Stimulated activated memory B cell treated with anti-CD40 and anti-IgM and Interleukin-4, amounts not matched to agents 10 μg/mL and 1 μg/mL and 100 μg/mL, for 72 hours (primary cell): ENCODE results near the gene MRGPRD.

Experiments
- ATAC-seq: fragments of 150-1000 bp; cut with Tn5 transposase; 2 replicates; pipeline ENCODE4 v1.10.0; 2021
- H3K27ac Mint-ChIP-seq: one replicate; pipeline ENCODE4 v1.8.0; 2022; ENCODE audit warnings: mild to moderate bottlenecking, mixed read lengths
- H3K27me3 Mint-ChIP-seq: one replicate; pipeline ENCODE4 v1.8.0; 2022; ENCODE audit warnings: mixed read lengths
- H3K36me3 Mint-ChIP-seq: one replicate; pipeline ENCODE4 v1.8.0; 2022; ENCODE audit warnings: mixed read lengths
- H3K4me1 Mint-ChIP-seq: one replicate; pipeline ENCODE4 v1.8.0; 2022; ENCODE audit warnings: mixed read lengths
- H3K4me3 Mint-ChIP-seq: one replicate; pipeline ENCODE4 v1.8.0; 2022; ENCODE audit warnings: mild to moderate bottlenecking, moderate library complexity, mixed read lengths
- H3K9me3 Mint-ChIP-seq: one replicate; pipeline ENCODE4 v1.8.0; 2022; ENCODE audit warnings: mixed read lengths

MRGPRD gene

GRCh38 chr11:68970921-68971636 is 9.7 kb downstream of the MRGPRD start:
- Mint-ChIP-seq H3K27me3 (peaks cover 17% of the 10 kb centered on the region), H3K9me3 (peaks cover 6% of the 10 kb centered on the region), H3K4me3 (no peak overlapping the region), H3K36me3 (no peaks in the 10 kb centered on the region), H3K27ac (no peak overlapping the region), H3K4me1 (peaks cover 5% of the 10 kb centered on the region)
- no peak for ATAC-seq

DNA sequence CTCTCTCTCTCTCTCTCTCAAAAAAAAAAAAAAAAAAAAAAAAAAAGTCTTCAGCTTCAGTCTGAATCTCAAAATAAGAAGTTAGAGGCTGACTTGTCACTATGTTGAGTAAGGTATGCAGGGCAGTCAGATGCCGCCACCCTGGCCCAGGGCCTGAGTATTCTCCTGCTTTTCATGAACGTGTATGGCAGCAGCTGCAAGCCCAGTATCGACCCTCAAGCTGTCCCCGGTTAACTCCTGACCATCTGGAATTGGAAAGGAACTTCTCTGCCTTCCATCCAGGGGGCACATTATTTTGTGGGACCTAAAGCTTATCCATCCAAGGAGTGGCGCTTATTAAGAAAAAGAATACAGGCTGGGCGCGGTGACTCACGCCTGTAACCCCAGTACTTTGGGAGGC is 11.4 kb downstream of the MRGPRD start:
- H3K27ac Mint-ChIP-seq, result no peak overlapping the region
- peaks cover 17% of the 10 kb centered on the region for H3K27me3 Mint-ChIP-seq
- H3K9me3 Mint-ChIP-seq, result peaks cover 3% of the 10 kb centered on the region
- no peaks in the 10 kb centered on the region for H3K4me1 Mint-ChIP-seq
- ATAC-seq, result no peak
- no peak overlapping the region for H3K4me3 Mint-ChIP-seq
- H3K36me3 Mint-ChIP-seq, result no peaks in the 10 kb centered on the region

DNA sequence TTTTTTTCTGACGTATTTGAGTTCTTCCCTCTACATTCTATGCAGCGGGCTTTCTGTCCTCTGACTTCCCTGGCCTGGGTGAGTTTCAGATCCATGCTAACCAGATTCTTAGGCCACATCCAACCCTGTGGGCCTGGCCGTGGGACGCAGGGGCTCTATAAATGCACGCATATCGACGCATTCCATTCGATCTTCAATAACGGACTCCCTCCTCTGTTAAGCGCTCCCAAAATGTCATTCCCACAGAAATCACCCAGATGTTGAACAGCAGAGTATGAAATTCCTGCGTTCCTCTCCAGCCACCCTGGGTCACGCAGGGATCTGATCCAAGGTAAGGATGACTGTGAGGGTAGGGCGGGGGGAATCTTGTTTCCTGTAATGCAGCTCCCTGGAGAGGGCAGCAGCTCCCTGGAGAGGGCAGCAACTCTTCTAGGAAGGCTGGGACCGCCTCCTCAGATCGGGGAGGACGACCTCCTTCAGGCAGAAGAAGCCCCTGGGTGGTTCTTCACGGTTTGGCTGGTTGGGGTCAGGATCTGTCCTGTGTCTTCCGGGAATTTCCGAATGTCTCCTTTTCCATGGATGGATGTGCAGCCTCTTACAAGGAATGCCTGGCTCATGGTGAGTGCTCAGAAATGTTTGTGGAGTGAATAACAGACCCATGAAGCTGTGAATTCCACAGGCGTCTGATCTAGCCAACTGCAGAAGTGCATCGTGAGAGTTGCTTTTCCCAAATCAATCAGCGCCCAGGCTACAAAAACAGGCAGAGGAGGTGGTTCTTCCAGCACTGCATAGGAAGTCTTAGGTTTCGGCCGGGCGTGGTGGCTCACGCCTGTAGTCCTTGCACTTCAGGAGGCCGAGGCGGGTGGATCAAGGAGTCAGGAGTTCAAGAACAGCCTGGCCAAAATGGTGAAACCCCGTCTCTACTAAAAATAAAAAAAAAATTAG is 12.2 kb downstream of the MRGPRD start:
- Mint-ChIP-seq H3K9me3 (peaks cover 8% of the 10 kb centered on the region), H3K36me3 (no peaks in the 10 kb centered on the region), H3K4me3 (no peak overlapping the region), H3K27ac (no peak overlapping the region), H3K27me3 (peaks cover 17% of the 10 kb centered on the region), H3K4me1 (no peaks in the 10 kb centered on the region)
- no peak for ATAC-seq

GRCh38 chr11:68966894-68967780 is 13.6 kb downstream of the MRGPRD start:
- Mint-ChIP-seq H3K4me1 (peaks cover 7% of the 10 kb centered on the region), H3K27me3 (peaks cover 18% of the 10 kb centered on the region), H3K27ac (no peak overlapping the region), H3K36me3 (no peaks in the 10 kb centered on the region), H3K9me3 (peaks cover 8% of the 10 kb centered on the region), H3K4me3 (no peak overlapping the region)
- no peak for ATAC-seq

GRCh38 chr11:68965901-68966853 is 14.6 kb downstream of the MRGPRD start:
- ATAC-seq, result no peak
- Mint-ChIP-seq H3K27me3 (peaks cover 28% of the 10 kb centered on the region), H3K27ac (no peak overlapping the region), H3K4me1 (peaks cover 7% of the 10 kb centered on the region), H3K9me3 (peaks cover 6% of the 10 kb centered on the region), H3K36me3 (no peaks in the 10 kb centered on the region), H3K4me3 (no peak overlapping the region)

GRCh38 chr11:68963779-68964178 is 17.0 kb downstream of the MRGPRD start:
- Mint-ChIP-seq H3K4me3 (no peak overlapping the region), H3K27me3 (peaks cover 40% of the 10 kb centered on the region)

GRCh38 chr11:68962527-68963250 is 18.1 kb downstream of the MRGPRD start:
- H3K4me3 Mint-ChIP-seq, result no peak overlapping the region
- ATAC-seq, result peak; percentile 69
- H3K9me3 Mint-ChIP-seq, result peaks cover 5% of the 10 kb centered on the region
- H3K27me3 Mint-ChIP-seq, result peaks cover 35% of the 10 kb centered on the region
- H3K36me3 Mint-ChIP-seq, result no peaks in the 10 kb centered on the region
- no peak overlapping the region for H3K27ac Mint-ChIP-seq
- peaks cover 7% of the 10 kb centered on the region for H3K4me1 Mint-ChIP-seq

More at GRCh38 chr11:68963779-68964178, 17.0 kb downstream of the MRGPRD start:
- no peak overlapping the region for H3K27ac Mint-ChIP-seq
- no peak for ATAC-seq
- H3K4me1 Mint-ChIP-seq, result peaks cover 7% of the 10 kb centered on the region
- H3K36me3 Mint-ChIP-seq, result no peaks in the 10 kb centered on the region
- peaks cover 5% of the 10 kb centered on the region for H3K9me3 Mint-ChIP-seq

GRCh38 chr11:68961245-68961644 is 19.5 kb downstream of the MRGPRD start:
- peaks cover 5% of the 10 kb centered on the region for H3K9me3 Mint-ChIP-seq
- H3K27ac Mint-ChIP-seq, result no peak overlapping the region
- ATAC-seq, result no peak
- peaks cover 45% of the 10 kb centered on the region for H3K27me3 Mint-ChIP-seq
- no peak overlapping the region for H3K4me3 Mint-ChIP-seq
- no peaks in the 10 kb centered on the region for H3K36me3 Mint-ChIP-seq
- H3K4me1 Mint-ChIP-seq, result peaks cover 13% of the 10 kb centered on the region

DNA sequence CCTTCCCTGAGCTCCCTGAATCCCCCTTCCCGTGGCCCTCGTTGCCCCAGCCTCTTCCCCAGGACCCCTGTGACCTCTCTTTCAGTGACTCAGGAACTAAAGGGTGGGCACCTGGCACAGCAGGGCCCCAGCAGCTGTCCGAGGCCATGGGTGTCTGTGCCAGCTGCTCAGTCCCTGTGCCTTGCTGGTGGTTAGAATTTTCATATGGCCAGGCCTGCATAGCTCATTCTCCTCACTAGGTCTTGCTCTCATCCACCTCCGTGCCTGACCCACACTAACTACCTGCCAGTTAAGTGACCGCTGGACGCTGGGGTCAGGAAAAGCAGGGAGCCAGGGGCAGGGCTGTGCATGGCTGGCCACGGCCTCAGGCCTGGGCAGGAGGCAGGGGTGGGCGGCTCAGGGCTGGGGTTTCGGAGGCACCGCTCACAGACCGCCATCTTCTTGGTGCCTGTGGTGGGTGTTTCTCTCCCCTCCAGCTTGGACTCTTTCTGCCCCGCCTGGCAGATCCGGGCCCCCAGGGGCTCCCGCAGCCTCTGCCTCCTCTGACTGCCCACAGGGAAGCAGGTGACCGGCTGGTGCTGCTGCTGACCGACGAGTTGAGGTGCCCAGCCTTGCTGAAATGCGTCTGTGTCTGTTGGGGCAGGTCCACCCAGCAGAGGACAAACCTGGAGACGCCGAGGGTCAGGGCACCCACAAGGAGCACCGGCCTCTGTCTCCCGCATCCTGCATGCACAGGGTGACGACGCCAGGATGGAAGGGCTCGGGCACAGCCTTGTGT is 20.3 kb downstream of the MRGPRD start:
- no peak for ATAC-seq
- Mint-ChIP-seq H3K36me3 (no peaks in the 10 kb centered on the region), H3K9me3 (peaks cover 5% of the 10 kb centered on the region), H3K4me3 (no peak overlapping the region), H3K4me1 (peaks cover 18% of the 10 kb centered on the region), H3K27me3 (peaks cover 50% of the 10 kb centered on the region), H3K27ac (no peak overlapping the region)

GRCh38 chr11:68959465-68960293 is 21.1 kb downstream of the MRGPRD start:
- Mint-ChIP-seq H3K4me3 (no peak overlapping the region), H3K27me3 (peaks cover 53% of the 10 kb centered on the region), H3K36me3 (no peaks in the 10 kb centered on the region), H3K27ac (no peak overlapping the region), H3K4me1 (peaks cover 21% of the 10 kb centered on the region), H3K9me3 (peaks cover 5% of the 10 kb centered on the region)
- ATAC-seq, result no peak

DNA sequence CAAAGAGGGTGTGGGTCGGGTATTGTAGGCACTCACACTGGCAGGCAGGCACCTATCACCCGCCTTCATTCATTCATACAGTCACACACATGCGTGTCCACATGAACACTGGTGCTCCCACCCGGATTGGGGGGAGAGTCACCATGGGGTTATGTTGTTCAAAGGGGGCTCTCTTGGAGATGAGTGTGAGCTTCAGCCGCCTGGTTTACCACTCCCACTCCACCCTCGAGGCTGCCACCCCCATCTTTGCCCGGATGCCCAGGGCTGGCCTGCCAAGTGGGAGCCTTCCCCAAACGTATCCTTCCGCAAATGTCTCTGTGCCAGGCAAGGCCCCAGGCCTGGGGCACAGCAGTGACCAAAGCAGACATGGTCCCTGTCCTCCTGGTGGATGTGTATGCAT is 22.6 kb downstream of the MRGPRD start:
- H3K4me1 Mint-ChIP-seq, result peaks cover 21% of the 10 kb centered on the region
- H3K27ac Mint-ChIP-seq, result no peak overlapping the region
- H3K4me3 Mint-ChIP-seq, result no peak overlapping the region
- ATAC-seq, result no peak
- peaks cover 63% of the 10 kb centered on the region for H3K27me3 Mint-ChIP-seq
- H3K36me3 Mint-ChIP-seq, result no peaks in the 10 kb centered on the region
- no peaks in the 10 kb centered on the region for H3K9me3 Mint-ChIP-seq

DNA sequence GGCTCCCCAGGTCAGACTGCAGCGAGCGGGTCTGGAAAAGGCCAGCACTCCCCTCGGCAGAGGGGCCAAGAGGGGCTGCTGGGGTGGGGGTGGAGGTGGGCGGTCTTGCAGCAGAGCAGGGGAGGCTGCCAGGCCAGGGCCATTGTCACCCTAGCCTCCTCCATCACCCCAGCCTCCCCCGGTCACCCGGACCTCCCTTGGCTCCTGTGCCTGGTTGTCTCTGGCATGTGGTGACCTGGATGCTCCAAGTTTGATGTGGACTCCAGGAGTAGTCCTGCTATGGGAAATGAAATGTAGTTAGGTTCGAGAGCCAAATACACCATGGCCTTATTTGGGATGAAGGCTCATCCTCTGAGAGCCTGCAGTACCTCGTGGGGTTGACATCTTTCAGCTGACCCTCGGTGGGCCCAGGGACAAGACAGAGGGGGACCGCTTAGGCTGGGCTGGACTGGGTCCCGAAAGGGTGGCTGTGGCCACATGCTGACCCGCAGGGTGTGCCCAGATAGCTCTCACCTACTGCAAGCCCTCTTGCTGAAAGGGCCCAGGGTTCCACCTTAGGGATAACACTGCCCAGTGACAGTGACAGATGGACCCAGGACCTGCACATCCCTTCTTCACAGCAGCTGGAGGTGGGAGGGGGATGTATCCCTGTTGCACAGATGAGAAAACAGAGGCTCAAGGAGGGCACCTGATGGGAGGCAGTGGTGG is 24.1 kb downstream of the MRGPRD start:
- peak; percentile 25 for ATAC-seq
- Mint-ChIP-seq H3K27ac (peak overlapping the region; percentile 42), H3K9me3 (no peaks in the 10 kb centered on the region), H3K36me3 (no peaks in the 10 kb centered on the region), H3K4me3 (no peak overlapping the region), H3K27me3 (peaks cover 58% of the 10 kb centered on the region), H3K4me1 (peaks cover 14% of the 10 kb centered on the region)
